Right renal pelvis (tissue), 4 donors: ENCODE results near the gene FGF11. TPM values are rescaled to one million over a fixed set of nuclear protein-coding genes. Genes with fewer than 3 reads are reported as not detected.

ENCODE experiments used
- DNase-seq, 4 donors: peaks; one replicate each; pipeline ENCODE4 v3.0.0-alpha.2; 2013; ENCODE audit warnings: low read depth in 4 of 4, low spot score in 3 of 4, missing footprints in 1 of 4
- polyA plus RNA-seq, 4 donors: library from polyadenylated mRNA; unstranded; fragments of 120-200 nt; gene quantifications; one replicate each; pipeline ENCODE4 v1.2.1, GENCODE V29; 2013; ENCODE audit not compliant: insufficient read length in 4 of 4

Gene FGF11
- polyA plus RNA-seq, 4 donors: 6.0 to 8.6 (median 7.8) TPM

DNA sequence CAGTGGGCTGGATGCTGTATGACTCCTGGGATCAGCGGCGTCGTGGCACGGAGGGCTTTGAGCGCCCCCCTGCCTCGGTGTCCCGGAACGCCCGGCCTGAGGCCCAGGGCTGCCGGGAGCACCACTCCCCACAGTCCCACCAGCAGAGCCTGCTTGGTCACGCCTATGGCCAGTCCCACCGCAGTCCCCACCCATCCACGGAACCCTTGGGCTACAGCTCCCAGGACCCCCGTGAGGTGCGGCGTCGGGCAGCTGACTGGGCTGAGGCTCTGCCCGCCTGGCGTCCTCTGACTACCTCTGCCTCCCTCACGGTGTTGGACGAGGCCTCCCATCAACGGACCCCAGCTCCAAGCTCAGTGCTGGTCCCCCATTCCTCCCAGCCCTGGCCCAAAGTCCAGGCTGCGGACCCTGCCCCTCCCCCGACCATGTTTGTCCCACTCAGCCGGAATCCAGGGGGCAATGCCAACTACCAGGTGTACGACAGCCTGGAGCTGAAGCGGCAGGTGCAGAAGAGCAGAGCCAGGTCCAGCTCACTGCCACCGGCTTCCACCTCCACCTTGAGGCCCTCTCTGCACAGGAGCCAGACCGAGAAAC is 12.3 kb upstream of the FGF11 start:
- no peak for DNase-seq

DNA sequence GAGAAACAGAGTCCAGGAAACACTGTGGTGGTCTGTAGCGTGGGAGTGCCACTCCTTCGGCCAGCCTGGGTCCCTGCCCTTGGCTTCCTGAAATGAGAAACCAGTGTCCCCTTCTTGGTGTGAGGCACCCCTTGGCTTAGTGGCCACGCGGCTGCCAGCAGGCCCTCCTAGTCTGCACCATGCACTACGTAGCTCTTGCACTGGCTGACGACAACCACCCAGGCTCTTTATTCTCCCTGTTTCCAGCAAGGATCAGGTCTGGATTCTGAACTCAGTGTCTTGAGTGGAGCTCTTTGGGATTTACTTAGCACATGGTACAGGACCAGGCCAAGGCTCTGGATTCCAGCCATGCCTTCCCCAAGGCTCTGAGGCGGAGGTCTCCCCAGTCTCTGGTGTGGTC is 11.8 kb upstream of the FGF11 start:
- DNase-seq: no peak

DNA sequence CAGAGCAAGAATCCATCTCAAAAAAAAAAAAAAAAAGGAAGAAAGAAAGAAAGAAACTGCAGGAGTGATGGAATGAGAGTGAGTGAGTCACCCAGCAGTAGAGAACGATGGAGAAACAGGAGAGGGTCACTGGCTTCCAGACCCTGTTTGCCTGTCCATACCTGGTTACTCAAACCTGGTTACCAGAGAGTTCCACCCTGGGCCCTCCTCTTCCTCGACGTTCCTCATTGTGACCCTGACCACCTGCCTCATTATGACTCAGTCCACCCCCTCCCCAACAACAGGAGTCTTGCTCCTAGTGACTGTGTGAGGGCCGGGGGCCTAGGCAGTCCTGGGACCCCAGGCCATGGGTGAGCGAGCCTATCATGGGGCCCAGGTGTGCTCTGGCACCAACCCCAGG is 10.8 kb upstream of the FGF11 start, which contains the start of gene SPEM3:
Gene SPEM3, plus strand, starts transcription at position 301 of the 400 bp plus-strand sequence. Its CDS starts 46 bp downstream, at position 347.
- no peak for DNase-seq

DNA sequence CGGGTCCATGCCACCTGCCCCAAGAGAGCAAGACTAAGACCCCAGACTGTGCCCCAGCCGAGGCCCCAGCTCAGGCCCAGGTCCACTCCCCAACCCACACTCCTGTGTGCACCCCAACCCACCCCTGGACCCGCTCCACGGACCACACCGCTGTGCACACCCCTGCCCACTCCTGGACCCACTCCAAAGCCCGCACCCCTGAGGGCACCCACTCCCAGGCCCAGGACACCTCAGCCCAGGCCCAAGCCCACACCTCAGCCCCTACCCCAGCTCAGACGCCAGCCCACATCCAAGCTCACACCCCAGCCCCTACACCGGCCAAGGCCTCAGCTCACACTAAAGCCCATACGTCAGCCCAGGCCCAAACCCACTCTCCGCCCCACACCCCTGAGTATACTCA is 9.6 kb upstream of the FGF11 start:
- no peak for DNase-seq

DNA sequence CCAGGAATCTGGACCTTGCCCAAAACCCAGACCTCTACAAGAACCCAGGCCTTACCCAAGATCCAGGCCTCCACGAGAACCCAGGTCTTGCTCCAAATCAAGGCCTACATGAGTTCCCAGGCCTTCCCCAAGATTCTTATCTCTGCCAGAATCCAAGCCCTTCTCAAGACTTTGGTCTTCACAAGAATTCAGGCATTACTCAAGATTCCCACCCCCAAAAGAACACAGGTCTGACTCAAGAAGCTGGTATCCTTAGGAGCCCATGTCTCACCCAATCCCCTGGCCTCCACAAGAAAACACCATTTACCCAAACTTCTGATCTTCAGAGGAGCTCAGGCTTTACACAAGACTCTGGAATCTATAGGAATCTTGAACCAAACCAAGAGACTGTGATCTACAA is 8.1 kb upstream of the FGF11 start:
- no peak for DNase-seq

DNA sequence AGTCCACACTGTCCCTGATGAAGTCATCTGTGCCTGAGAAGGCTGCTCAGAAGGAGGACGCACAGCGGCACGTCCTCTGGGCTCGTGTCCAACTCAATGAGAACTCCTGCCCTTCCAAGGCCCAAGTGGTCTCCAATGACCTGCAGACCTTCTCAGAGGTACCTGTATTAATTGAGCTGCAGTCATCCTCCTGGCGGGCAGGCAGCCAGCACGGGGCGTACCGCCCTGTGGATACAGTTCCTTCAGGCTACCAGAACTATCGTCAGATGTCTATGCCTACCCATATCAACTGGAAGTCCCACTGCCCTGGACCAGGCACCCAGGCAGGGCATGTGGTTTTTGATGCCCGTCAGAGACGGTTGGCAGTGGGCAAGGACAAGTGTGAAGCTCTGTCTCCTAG is 7.0 kb upstream of the FGF11 start:
- no peak for DNase-seq

DNA sequence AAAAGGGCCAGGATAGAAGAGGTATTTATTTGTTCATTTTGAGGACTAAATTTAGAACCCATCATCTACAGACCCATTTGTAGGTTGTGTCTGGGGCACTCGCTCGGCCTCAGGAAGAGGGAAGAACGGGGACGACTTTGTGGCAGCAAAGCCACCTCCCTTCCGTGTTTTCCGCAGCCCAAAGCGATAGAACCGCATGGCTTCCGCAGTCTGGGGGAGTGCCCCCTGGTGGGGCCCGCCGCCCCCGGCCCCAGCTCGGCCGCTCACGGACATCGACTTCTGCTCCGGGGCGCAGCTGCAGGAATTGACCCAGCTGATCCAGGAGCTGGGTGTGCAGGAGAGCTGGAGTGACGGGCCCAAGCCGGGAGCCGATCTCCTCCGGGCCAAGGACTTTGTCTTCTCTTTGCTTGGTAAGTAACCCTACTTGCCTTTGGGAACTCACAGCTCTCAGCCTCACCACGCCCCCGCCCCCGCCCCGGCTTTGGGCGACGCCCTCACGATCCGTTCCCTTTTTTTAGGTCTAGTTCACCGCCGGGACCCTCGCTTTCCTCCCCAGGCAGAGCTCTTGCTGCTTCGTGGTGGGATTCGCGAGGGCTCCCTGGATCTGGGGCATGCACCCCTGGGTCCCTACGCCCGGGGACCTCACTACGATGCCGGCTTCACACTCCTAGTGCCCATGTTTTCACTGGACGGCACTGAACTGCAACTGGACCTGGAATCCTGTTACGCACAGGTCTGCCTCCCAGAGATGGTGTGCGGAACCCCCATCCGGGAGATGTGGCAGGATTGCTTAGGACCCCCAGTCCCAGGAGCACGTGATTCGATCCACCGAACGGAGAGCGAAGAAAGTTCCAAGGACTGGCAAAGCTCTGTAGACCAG is 3.4 kb upstream of the FGF11 start:
- DNase-seq: no peak

DNA sequence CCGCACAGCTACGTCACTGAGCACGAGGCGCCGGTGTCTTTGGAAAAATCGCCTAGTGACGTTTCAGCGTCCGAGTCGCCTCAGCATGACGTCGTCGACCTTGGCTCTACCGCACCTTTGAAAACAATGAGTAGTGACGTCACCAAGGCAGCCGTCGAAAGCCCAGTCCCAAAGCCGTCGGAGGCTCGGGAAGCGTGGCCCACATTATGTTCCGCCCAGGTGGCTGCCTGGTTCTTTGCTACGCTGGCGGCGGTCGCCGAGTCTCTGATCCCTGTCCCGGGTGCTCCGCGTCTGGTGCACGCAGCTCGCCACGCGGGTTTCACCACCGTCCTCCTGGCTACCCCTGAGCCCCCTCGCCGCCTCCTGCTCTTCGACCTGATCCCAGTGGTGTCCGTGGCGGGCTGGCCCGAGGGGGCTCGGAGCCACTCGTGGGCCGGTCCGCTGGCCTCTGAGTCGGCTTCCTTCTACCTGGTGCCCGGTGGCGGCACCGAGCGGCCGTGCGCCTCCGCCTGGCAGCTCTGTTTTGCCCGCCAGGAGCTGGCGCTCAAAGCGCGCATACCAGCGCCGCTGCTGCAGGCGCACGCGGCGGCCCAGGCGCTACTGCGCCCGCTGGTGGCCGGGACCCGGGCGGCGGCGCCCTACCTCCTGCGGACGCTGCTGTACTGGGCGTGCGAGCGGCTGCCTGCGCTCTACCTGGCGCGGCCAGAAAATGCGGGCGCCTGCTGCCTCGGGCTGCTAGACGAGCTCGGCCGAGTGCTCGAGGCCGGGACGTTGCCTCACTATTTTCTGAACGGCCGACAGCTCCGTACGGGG is 2.5 kb upstream of the FGF11 start:
- peak in 2 of 4 donors; percentile 67 to 80 for DNase-seq

DNA sequence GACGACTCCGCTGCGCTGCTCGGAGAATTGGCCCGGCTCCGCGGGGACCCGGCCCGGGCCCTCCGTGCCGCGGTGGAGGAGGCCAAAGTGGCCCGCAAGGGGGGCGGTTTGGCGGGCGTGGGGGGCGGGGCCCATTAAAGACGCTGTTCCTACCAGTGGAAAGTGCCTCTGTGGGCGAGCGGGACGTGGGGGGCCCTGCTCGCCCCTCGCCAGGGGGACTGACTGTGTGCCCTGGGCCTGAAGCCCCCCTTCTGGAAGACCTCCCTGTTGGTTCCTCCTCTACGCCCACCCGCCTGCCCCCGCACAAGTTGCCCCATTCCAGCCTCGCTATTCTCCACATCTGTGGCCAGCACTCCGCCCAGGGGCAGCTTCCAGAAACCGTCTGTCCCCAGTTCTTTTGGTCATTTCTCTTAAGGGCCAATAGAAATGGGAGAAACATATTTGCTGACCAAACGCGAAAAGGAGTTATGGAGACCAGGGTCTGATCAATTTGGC is 1.9 kb upstream of the FGF11 start:
- DNase-seq: no peak

DNA sequence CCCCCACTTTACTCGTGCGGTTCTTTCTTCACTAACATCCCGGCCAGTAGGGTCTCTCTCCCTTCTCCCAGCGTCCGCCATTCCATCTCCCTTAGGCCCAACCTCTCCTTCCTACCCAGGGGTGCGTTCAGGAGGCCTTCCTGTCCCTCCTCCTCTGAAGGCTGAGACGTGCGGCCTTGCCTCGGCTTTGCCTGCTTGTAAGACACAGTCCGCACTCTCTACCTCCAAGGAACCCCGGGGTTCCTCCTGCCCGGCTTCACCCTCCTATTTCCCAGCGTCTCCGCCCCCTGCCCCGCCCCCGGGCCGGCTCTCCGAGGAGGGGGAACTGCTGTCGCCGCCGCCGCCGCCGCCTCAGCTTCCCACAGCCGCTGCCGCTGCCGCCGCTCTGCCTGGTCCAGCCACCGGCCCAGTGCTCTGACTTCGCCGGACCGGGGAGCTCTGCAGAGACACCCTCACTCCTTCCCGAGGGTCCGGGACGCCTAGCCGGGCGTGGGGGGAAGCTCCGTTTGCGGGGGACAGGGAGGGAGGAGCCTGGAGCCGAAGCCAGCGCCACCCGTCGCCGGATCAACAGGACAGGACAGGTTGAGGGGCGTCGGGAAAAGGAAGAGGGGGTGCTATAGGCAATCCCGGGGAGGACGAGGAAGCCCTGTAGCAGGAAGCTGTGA is 1.2 kb upstream of the FGF11 start:
- DNase-seq: no peak

DNA sequence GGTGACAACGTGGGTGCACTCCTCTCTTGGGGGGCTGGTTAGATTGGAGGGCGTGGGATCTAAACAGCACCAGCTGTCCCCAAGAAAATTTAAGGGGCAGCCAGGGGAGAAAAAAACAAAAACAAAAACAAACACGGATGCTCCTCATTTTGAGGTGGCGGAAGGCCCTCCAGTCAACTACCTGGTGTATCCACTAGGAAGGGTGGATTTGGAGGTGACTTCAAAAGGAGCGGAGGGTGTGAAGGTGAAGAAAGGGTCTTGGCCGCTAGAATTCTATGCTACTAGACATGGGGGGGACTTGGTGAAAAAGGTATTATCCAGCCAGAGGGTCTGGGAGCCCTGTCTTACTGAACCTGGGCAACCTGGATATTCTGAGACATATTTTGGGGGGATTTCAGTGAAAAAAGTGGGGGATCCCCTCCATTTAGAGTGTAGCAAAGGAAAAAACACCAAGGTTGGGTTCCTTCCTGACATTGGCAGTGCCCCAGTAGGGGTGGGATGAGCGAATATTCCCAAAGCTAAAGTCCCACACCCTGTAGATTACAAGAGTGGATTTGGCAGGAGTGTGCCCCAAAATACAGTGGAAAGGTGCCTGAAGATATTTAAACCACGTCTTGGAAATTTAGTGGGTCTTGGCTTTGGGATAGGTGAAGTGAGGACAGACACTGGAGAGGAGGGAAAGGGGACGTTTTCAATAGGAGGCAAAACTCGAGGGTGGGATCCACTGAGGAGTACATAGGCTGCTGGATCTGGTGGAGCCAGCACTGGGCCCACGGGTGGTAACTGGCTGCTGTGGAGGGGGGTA is 454 bp upstream of the FGF11 start:
- DNase-seq: no peak

DNA sequence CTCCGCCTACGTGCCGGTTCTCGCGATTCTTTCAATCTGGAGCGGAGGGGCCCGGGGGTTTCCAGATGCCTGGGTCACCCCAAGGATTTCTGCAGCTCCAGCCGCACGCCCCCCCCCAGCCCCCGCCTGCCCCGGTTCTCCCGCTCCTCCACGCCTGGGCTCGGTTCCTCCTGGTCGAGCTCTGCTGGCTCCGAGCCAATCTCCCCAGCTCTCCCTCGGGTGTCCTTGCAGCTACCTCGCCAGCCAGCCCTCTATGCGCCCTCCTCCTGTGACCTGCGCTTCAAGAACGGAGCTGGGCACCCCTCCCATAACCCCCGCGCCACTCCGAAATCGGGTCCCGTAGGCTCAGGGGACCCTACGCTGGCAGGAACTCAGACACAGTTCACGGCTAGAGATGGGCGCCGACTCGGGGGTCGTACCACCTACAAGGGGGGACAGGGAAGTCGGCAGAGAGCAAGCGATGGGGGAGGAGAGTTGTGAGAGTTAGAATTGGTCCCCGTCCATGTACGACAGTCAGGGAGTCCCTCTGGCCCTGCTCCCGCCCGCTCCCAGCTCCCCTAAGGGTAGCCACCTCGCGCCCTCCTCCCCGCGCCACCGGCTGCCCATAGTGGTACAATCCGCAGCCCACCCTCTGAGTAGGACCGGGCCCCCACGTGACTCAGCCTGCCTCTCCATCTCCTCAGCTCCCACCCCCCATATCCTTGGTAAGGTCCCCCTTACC is 961 bp downstream of the FGF11 start:
- DNase-seq: no peak

DNA sequence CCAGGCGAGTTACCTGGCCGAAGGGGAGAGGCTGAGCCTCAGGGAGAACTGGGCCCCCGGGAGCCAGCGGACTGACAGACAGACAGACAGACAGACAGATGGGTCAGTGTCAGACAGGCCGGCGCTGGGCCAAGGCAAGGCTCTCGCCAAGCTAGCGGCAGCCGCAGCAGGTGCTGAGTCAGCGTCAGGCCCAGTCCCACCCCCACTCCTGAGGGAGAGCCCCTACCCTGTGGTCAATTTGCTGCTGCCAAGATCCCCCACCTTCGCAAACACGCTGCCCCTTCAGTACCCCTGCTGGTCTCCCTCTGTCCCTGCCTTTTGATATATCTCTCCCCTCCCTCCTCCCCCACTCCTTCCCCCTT is 1.5 kb downstream of the FGF11 start:
- no peak for DNase-seq

DNA sequence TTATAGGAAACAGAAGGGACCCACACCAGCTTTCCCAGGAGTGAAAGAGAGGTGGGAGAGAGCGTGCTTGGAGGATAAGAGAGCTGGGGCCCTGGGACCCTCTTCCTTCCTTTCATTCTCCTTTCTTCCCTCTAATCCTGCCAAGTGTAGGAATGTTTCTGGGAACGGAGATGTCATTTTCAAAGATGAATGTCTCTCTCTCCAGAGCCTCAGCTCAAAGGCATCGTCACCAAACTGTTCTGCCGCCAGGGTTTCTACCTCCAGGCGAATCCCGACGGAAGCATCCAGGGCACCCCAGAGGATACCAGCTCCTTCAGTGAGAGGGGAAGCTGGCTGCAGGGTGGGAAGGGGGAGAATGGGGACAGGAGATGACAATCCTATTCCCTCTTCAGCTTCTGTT is 2.0 kb downstream of the FGF11 start:
- DNase-seq: no peak

DNA sequence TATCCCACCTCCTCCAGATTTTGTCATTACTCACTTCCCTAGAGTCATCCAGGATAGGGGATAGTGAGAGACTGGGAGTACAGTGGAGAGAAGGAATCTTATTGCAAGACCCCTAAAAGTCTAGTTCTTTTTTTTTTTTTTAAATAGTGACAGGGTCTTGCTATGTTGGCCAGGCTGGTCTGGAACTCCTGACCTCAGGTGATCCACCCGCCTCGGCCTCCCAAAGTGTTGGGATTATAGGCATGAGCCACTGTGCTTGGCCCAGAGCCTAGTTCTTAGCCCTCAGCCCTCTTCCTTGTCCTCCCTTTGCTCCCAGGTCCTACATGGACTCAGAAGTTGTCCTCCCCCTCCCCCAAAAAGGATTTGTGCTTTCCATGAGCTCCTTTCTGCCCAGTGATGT is 2.8 kb downstream of the FGF11 start:
- DNase-seq: no peak

DNA sequence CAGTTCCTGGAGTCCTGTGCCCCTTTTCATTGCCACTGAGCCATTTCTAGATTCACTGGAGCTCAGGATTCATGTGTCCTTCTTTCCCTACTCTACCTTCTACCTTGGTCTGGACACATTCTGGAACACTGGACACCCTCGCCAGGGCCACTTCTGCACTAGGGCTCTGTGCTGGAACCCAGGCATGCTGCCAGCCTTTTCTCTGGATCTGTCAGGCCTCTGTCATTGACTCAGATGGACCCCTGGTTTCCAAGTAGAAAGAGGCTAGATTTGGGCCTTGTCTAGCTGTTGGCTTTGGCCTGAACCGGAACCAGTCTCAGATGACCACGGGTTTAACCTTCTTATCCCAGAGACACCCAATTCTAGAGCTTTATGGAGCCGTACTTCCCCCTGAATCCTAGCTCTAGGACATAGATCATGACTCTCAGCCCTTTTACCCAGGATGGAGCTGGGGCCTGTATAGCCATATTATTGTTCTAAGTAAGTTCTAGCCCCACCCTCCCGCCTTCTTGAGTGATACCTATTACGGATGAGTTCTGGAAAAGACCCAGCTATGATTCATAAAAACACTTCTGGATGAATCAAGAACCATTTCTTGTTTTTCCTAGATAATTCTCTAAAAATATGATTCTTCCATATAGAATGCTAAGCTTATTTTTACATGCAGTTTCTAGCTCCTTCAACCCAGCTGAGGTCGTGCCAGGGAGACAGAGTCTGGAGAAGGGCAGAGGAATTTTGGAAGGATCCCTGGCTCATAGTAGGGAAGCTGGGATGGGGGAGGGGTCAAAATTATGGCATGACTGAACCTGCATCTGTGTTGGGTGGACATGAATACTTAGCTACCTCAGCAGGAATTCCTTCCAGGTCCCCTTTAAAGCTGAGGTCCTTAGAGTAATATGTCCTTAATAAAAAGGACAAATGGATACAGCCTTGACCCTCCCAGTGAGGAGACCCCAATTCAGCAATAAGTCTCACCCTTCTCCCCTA is 4.5 kb downstream of the FGF11 start:
- DNase-seq: no peak

DNA sequence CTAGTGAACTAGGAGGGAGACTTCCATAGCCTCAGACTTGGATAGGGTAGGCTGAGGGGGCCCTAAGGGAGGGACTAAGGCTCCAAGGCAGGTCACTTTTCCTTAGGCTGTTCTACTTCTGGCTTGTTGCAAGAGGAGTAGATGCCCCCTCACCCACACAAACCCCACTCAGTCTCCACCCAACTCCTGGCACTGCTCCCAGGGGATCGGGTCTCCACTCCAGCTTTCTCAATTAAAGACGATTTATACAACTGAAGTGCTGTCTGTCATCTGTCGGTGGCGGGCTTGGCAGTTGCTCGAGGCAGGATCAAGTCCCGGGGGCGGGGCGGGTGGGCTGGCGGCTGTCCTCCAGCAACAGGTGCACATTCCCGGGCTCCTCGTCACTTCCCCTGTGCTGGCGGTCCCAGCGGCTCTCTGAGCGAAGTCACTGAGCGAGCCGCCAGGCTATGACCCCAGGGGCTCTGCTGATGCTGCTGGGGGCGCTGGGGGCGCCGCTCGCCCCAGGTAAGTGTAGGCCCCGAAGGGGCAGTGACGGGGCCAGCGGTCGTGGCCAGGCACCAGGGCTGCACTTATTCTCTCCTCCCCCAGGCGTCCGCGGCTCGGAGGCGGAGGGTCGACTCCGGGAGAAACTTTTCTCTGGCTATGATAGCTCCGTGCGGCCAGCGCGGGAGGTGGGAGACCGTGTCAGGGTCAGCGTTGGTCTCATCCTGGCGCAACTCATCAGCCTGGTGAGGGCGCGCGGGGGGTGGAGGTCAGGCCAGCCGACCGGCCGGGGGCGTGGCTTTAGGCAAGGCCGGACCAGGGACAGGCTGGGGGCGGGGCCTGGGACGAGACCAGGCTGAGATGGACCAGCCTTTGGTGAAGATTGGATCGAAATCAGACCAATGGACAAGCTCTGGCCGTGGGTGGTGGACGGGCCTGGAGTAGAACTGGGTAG is 5.6 kb downstream of the FGF11 start, which contains the start of gene CHRNB1:
Gene CHRNB1, plus strand, starts transcription at position 380 of the 937 bp plus-strand sequence. Its CDS starts 67 bp downstream, at position 447.
- DNase-seq: no peak
